HEK293 (cell line): ENCODE results near the gene FRMD3.

Source experiments
- MZF1 ChIP-seq: fragments of 450-650 bp; formaldehyde crosslinking; IDR thresholded peaks from 2 replicates; pipeline ENCODE4 v1.5.1; 2017; ENCODE audit warnings: missing biosample characterization, missing genetic modification characterization, borderline replicate concordance
- ZNF324 ChIP-seq: fragments of 450-650 bp; formaldehyde crosslinking; IDR thresholded peaks from 2 replicates; pipeline ENCODE4 v1.5.1; 2016; ENCODE audit warnings: missing biosample characterization, missing genetic modification characterization
- TF ChIP-seq, protein P1 (sequence below): fragments of 450-650 bp; formaldehyde crosslinking; IDR thresholded peaks from 2 replicates; pipeline ENCODE4 v1.5.1; 2016; ENCODE audit warnings: missing biosample characterization, missing genetic modification characterization
- TF ChIP-seq, protein P2 (sequence below): fragments of 450-650 bp; formaldehyde crosslinking; IDR thresholded peaks from 2 replicates; pipeline ENCODE4 v1.5.1; 2016; ENCODE audit warnings: missing biosample characterization, missing genetic modification characterization, borderline replicate concordance

- TF ChIP-seq, protein P1, sequence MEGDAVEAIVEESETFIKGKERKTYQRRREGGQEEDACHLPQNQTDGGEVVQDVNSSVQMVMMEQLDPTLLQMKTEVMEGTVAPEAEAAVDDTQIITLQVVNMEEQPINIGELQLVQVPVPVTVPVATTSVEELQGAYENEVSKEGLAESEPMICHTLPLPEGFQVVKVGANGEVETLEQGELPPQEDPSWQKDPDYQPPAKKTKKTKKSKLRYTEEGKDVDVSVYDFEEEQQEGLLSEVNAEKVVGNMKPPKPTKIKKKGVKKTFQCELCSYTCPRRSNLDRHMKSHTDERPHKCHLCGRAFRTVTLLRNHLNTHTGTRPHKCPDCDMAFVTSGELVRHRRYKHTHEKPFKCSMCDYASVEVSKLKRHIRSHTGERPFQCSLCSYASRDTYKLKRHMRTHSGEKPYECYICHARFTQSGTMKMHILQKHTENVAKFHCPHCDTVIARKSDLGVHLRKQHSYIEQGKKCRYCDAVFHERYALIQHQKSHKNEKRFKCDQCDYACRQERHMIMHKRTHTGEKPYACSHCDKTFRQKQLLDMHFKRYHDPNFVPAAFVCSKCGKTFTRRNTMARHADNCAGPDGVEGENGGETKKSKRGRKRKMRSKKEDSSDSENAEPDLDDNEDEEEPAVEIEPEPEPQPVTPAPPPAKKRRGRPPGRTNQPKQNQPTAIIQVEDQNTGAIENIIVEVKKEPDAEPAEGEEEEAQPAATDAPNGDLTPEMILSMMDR (tag by site-specific recombination): no peak
- TF ChIP-seq ZNF324 (tag by site-specific recombination): no peak
- no peak for TF ChIP-seq MZF1 (tag by site-specific recombination)
- TF ChIP-seq, protein P2, sequence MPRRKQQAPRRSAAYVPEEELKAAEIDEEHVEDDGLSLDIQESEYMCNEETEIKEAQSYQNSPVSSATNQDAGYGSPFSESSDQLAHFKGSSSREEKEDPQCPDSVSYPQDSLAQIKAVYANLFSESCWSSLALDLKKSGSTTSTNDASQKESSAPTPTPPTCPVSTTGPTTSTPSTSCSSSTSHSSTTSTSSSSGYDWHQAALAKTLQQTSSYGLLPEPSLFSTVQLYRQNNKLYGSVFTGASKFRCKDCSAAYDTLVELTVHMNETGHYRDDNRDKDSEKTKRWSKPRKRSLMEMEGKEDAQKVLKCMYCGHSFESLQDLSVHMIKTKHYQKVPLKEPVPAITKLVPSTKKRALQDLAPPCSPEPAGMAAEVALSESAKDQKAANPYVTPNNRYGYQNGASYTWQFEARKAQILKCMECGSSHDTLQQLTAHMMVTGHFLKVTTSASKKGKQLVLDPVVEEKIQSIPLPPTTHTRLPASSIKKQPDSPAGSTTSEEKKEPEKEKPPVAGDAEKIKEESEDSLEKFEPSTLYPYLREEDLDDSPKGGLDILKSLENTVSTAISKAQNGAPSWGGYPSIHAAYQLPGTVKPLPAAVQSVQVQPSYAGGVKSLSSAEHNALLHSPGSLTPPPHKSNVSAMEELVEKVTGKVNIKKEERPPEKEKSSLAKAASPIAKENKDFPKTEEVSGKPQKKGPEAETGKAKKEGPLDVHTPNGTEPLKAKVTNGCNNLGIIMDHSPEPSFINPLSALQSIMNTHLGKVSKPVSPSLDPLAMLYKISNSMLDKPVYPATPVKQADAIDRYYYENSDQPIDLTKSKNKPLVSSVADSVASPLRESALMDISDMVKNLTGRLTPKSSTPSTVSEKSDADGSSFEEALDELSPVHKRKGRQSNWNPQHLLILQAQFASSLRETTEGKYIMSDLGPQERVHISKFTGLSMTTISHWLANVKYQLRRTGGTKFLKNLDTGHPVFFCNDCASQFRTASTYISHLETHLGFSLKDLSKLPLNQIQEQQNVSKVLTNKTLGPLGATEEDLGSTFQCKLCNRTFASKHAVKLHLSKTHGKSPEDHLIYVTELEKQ: no peak
Observed at GRCh38 chr9:83471241-83471640, 67.0 kb downstream of the FRMD3 start.
